GM19035 (cell line): ENCODE data around the gene ELP4.

ENCODE experiments used
- ATAC-seq: cut with Tn5 transposase; IDR thresholded peaks from one replicate; pipeline ENCODE4 v1.9.1; 2021; ENCODE audit not compliant: unreplicated experiment

ELP4 gene

DNA sequence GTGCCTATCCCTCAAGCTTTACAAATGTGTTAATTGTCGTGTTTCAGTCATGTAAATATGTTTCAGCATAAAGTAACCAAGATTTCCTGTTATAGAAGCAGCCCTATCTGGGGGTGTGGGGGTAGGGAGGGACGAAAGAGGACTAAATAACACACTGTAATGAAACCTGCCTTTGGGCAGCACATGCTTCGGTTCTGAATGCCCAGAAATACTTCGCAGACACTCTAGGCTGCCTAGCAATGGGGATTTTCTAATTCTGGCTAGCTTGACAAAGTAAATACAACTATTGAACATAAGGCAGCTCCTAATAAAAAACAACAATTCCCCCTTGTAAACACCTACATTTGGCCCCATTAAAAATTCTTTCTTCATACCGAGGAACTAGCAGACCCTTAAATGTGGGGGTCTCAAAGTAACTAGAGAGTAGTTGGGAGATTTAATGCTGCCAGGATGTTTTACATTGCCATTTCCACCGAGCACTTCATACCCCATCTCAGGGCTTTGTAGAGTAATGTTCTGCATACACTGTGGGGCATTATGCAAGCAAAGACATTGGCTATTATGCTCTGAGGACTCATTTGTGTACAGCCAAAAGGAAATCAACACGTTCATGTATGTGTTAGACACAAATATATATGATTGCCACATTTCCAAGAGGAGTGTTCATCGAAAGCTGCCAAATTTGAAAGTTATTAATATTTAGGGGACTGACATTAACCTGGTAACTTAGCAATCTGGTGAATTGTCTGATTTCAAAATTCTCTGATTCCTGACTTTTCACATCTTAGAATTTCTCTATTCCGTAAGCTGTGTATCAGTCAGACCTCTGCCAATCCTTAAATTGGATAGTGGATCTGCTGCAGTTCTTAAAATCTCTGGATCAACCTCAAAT, 259.4 kb downstream of the ELP4 start:
- no peak for ATAC-seq

DNA sequence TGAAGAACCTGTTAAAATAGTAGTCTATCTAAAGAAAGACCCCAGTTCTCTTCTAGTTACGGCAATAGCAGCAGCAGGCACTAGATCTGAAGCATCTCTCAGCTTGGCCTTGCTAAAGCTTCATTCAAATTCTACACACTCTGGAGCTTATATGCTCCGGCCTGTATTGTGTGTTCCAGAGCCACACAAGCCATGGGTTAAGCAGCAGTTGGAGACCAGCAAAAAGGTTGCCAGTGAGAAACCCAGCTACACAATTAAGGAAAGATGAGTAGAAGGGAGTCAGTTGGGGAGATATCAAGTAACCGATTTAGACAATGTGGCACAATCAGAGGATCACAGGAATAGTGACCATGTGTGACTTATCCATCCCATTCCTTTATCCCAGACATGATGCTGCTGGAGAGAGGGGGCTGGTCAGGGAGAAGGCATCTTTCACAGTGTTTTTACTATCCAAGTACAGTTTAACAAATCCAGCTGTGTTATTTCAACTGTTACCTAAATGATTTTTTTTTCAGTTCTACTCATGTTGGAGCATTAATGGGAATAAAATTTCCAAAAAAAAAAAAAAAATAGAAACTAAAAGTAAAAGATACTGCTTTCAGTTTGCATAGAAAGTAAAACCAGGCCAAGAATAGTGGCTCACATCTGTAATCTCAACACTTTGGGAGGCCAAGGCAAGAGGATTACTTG, 260.6 kb downstream of the ELP4 start:
- ATAC-seq: no peak

DNA sequence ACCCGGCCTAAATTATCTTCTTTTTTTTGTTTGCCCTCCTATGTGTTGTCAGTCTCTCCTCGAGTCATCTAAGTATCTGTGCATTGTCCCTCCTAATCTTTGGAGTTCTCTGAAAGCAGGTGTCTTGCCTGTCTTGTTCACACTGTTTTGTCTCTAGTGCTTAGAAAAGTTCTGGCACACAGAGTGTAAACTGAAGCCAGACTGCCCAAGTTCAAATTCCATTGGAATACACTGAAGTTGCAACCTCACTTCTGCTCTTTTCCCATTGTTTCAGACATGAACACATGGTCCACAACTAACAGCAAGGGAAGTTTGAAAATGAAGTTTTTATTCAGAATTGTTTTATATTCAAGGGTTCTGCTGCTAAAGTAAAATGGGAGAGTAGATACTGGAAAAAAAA, 262.8 kb downstream of the ELP4 start:
- no peak for ATAC-seq

DNA sequence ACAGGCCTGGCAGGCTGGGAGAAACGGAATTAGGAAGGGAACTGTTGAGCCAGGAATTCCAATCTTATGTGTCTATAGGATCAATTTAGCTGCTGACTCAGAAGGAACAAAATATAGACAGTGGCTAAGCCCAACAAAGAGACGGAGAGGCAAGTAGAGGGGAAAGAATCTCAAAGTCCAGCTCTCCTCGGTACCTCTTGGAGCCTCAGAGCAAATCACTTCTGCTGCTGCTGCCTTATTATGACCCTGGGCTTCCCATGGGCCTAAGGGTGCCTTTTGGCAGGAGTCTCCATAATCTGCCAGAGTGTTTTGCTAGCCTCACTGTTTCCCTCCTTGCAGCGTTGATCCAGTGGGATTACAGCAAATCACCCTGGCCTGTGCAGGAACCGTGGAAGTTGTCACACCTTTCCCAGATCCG, 269.8 kb downstream of the ELP4 start:
- no peak for ATAC-seq

DNA sequence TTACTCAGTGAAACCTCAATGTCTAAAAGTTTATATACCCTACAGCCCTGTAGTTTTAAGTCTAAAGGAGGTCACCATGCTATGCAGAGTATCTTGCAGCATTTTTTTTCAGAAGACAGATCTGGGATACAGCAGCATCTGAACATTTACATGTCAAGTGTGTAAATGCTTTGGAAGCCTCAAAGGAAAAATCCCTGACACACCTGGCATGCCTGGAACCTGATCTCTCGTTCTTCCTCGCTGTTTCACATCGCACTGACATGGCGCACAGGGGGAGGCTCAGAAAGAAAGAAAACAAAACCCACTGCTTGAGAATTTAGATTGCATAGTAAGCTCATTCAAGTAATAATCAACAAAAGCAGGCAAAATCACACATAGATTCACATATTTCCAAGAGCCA, 270.5 kb downstream of the ELP4 start:
- ATAC-seq: no peak

DNA sequence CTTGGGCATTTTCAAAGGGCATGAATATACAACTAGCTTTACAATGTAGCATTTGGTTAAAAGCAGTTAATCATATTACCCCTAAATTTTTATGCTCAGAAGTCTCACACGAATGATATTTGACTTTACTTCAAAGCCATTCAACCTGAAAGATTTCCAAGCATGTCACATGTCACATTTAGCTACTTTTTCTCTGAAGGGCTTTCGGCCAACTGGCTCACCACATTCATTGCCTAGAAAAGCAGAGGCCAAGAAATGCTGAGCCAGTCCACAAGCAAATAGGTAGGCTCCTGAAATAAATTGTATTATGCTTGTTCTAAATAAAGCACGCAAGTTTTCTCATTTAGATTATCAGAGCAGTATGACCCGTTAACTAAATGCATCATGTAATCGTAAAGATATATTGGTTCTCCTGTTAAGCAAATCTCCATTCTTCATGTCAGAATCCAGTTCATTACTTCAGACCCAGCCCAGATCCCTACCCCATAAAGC, 271.0 kb downstream of the ELP4 start:
- ATAC-seq: no peak

DNA sequence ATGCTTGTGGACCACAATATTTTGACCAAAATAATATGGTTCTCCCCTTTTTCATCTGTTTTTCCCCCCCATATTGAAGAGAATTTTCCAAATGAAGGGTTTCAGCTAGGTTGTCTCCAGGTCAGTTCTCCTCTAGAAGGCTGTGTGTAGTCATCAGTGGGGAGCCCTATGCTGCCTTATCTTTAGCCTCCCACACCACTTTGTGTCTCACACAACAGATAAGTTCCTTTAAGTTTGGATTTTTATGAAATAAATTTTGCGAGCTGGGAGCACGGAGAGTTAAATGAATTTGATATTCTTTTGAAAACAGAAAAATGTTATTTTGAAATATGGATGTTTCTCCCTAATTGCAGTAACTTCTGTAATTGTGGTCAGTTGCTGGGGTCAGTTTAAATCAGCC, 272.7 kb downstream of the ELP4 start:
- ATAC-seq: no peak

DNA sequence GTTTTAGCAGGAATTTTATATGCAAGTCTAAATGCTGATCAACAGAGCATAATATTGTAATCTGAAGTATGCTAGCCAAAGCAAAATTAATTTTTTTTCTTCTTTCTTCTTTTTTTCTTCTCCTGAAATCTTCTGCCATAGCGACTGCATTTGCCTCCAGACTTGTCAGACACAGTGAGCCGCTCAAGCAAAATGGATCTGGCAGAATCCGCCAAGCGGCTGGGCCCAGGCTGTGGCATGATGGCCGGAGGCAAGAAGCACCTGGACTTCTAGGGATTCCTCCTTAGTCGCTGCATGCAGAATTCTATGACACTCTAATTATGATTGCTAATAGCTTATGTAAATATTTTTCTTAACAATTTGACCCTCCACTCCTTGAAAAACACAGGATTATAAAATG, 273.7 kb downstream of the ELP4 start:
- no peak for ATAC-seq

DNA sequence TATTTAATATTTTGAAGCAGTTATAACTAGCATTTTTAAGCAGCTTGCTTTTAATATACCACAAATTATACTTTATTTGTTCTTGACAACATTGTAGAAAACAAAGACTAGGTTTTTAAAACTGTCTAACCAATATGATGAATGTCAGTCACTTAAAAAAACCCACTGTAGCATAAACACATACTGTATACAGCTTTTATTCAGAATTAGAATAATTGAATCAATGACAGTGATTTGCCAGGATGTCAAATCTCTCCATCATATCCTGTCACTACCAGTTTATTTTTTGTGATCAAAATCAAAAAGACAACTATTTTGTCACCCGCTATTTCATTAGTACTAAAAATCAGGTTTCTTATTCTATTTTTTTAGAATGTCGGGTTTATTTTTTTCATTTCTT, 275.0 kb downstream of the ELP4 start:
- no peak for ATAC-seq

DNA sequence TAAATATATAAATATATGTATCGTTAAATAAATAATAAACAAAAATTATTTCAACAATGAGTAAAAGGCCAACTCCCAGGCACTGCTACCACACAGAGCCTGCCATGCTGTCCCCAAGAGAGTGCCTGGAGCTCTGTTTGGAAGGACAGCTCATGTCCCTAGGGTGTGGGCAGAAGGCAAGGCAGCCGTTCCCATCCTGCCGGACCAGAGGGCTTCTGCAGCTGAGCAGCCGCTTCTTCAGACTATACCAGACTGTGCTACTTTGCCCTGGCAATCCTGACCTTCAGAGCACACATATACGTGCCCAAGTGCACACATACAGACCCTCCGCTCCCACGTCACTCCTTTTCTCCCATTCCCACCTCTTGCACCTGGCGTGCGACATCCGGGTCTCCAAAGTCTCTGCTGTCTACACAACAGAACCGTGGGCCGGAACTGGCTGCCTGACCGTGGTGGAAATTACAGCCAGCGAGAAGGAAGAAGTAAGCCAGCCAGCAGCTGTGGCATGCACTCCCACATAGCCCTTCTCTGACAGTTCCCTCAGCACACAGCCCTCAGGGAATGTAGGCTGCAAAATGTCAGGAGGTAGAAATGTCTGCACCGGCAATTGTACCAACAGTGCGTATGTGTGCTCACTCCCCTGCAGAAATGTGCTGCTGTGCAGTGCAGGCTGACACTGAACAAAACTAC, 277.6 kb downstream of the ELP4 start:
- no peak for ATAC-seq

DNA sequence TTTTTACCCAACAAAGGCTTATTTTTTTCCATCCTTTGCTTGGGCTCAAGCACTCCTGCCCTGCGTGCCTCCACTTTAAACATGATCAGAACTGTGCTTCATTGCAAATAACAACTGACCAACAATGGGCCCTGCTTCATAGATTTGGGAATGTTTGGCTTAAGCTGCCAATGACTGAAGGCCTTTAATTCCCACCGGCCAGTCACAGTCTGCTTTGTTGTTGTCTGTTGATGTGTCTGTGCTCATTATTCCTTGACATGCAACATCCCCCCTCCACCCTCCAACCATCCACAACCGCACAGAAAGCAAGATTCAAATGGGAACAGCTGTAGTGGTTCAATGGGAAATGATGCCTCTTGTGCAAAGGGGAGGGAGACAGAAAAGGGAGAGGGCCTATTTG, 278.5 kb downstream of the ELP4 start:
- ATAC-seq: no peak

DNA sequence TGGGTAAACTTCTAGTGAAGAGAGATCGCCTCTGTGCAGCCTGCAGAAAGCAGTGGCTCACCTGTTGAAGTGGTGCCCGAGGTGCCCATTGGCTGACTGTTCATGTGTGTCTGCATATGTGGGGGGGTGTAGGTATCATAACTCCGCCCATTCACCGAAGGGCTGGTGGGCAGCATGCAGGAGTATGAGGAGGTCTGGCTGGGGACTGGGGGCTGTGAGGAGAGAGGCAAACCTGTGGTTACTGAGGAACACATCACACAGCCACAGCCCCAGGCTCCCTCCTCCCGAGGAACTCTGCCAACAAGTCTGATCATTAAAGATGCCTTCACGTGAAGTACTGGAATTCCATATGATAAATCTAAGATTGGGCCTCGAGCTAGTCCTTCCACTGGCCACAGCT, 281.1 kb downstream of the ELP4 start:
- ATAC-seq: no peak

DNA sequence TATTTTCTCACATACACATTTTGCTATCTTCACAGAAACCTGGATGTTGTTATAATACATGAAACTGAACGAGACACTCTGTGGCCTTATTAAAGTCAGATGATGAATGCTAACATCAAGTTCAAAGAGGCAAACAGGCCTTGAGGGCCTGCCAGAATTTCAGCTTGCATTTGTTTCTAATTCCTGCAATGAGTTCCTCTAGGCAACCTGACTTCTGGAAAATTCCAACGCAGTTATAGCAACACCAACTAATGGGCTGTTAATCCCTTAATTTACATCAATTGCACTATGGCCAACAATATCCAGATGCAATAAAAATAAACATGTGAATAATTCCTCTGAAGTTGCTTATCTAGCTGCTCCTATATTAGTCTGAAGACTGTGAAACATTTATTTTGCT, 282.5 kb downstream of the ELP4 start:
- no peak for ATAC-seq

DNA sequence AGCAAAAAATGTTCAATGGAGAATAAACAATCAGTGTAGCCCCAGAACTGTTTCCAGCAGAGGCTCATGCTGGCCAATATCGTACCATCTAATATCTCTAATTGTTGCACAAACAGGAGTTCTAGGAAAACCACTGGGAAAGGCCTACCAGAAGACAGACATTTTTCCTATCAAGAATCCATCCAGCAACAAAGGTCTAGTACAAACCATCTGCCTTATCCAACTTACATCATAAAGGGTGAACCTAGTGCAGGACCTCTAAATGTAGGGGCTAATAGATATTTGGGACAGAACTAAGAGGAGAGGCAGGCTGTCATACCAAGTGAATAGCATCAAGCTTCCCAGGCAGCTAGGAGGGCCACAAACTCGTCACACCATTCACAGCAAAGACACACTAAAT, 282.9 kb downstream of the ELP4 start:
- no peak for ATAC-seq

DNA sequence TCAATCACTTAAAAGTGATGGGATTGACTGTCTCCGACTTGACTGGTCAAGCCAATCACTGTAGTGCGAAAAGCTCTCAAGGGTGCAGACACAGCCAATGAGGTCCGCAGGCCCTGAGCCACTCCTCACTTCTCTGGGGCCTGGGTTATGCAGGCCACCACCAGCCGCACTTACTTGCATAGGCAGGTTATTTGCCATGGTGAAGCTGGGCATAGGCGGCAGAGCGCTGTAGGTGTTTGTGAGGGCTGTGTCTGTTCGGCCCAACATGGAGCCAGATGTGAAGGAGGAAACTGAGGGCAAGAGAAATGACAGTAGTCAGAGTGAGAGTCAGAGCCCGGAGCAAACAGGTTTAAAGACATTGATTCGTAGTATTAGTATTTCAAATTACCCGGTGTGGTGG, 283.7 kb downstream of the ELP4 start:
- no peak for ATAC-seq

DNA sequence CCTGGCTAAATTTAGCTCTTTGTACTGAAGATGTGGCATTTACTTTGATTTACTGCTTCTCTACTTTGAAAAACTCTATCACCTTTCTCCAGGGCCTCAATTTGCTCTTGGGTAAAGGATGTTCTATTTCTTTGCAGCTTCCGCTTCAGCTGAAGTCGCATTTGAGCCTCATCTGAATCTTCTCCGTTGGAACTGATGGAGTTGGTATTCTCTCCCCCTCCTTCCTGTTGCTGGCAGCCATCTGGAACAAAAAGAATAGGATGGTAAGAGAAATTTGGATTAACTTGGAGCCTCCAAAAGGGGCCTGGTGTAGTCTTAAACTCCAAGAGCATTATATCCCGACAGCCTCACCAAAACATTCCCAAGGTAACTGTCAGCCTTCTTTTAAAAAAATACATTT, 285.0 kb downstream of the ELP4 start:
- no peak for ATAC-seq

DNA sequence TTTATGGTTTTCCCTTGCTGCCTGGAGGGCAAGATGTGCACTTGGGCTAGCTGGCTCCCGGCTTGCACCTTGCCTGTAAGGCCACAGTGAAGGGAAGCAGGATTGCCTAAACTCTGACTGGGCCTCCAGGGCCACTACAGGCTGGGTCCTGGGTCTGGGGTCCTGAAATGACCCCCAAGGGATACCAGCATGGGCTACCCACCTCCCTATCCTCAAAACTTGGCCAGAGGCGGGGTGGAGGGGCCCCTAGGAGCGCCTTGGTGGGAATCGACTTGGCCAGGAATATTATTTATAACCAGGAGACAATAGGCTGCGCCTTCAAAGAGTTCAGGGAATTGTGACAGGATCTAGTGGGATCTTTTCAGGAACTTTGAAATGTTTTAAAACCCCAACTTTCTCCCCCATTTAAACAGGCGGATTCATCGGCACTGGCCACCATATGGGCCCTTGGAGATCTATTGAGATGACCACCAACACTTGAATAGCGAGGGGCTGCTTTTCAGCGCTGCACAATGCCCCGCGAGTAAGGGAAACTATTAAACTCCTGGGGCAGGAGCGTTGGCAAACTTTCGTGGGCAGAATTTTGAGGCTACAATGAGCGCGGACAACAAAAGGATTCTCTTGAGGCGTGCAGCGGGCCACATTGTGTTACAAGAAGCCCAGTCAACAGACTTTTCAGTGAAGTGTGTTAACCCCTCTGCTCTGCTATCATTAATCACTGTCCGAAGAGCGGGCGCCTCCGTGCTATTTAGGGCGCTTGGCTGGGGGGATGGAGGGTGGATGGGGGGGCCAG, 286.3 kb downstream of the ELP4 start:
- no peak for ATAC-seq

DNA sequence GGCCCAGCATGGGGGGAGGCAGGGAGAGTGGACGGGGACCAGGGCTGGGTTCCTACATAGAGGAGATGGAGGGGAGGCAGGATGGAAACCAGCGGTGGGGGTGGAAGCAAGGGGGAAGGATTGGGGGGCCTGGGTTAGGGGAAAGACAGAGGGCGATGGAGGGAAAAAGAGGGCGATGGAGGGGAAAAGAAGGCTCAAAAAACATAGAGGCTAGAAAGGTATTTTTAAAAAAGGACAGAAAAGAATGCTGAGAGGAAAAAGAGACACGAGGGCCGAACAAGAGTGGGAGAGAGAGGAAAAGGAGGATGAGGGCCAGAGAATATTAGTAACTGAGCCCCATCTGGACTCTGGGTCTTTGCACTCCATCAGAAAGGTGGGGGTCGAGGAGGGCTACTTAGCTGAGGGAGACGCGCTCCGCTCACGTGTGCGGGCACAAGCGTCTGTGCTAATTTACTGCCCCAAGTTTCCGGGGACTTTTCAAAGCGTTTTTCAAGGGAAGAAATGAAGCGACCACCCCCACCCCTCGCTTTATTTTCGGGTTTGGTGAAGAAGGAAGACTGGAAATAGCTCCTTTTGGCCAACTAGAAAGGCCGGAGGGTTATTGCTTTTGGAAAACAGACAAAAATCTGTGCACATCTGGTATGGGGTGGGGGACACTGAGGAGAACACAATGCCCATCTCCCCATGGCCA, 287.1 kb downstream of the ELP4 start:
- no peak for ATAC-seq

DNA sequence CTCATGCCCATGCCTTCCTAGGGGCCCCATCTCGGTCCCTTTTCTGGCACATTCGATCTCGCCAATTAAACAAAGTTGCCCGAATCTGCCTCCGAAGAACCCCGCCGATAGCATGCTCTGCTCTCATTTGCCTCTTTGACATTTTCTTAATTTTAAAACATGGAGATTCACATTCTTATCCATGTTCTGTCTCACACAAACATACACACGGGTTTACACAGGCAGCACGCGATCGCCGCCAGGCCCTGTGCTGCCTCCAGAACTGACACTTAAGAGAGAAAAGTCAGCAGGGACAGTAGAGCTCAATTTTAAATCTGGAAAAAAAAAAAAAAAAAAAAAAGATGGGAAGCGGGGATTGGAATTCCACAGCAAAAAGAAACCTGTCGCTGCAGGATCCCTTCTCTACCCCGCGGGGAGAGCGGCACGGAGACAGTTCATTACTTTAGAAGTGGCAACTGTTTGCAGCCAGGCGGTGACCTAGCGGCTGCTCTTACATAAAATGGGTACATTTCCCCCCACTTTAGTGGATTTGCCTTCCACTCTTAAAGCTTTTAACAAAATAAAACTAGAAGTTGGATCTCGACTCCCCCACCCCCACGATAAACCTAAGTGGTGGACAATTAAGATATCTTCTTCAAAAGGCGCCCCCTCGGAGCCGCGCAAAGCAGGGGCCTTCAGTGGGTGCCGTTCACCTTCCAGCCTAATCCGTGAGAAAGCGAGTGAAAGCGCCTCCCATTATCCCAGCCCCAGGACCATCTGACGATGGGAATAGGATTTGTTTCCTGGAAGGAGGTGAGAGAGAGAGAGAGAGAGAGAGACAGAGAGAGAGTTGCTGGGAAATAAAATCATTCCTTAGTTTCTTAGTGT, 287.9 kb downstream of the ELP4 start:
- ATAC-seq: no peak
